HG03520 (cell line): ENCODE results near the gene PRSS27.

Experiments
- ATAC-seq: cut with Tn5 transposase; IDR thresholded peaks from one replicate; pipeline ENCODE4 v1.9.1; 2021; ENCODE audit warnings: mild to moderate bottlenecking, moderate library complexity; ENCODE audit not compliant: unreplicated experiment

The PRSS27 gene

DNA sequence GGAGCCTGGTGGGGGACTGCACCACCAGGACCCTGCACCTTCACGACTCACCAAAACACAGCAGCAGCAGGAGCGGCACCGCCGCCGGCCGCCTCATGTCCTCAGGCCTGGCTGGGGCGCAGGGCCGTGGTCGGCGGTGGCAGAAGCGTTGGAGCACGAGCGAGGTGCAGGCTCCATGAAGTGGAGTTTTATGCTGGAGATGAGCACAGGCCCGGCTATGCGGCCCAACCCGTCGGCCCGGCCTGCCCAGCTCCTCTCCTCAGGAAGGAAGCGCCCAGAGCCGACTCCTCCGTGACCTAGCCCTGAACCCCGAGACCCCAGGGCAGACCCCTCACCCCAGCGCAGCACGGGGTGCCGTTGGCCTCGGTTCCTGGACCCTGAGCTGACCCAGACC, at the start of gene PRSS27:
TSS of gene PRSS27 (minus strand) at position 161 of the 394 bp plus-strand sequence. CDS start at position 97, 64 bp downstream.
- ATAC-seq, result no peak

- ATAC-seq, result no peak
Observed at GRCh38 chr16:2769675-2770056, 49.6 kb upstream of the PRSS27 start.

DNA sequence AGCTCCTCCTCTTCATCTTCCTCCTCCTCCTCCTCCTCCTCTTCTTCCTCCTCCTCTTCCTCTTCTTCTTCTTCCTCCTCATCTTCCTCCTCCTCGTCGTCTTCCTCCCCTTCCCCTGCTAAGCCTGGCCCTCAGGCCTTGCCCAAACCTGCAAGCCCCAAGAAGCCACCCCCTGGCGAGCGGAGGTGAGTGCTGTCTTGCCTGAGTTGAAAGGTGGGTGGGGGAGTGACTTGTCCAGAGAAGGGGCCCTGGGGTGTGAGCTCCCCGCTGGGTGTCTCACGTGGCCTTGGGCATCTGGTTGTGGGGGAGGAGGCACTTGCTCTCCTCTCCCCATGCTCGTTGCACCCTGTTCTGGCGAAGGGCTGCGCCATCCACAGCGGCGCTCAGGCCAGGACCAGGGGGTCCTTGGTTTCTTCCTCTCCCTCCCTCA, 49.1 kb upstream of the PRSS27 start:
- ATAC-seq, result no peak

DNA sequence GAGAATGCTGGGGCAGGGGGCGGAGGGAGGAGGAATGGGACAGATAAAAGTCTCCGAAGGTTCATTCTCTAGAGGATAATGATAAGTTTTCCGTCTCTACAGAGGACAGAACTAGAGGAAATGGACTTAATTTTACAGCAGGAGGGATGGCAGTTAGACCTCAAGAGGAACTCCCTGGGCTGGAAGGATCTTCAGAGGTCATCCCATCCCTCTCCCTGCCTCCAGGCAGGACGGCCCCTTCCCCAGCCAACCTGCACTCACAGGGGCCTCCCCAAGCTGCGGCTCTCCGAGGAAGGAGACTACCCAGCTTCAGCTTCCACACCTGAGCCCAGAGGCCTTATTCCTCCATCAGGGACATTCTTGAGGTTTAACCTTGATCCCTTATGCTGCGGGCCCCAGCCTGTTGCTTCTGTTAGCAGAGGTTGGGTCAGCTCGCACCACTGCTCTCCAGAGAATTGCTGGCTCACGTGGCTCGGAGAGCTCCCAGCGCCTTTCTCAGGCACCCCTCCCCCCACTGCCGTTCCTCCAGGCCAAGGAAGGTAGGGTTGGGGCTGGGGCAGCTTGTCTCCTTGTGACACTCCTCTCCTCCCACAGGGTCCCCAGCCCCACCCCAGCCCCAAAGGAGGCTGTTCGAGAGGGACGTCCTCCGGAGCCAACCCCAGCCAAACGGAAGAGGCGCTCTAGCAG, 48.5 kb upstream of the PRSS27 start:
- no peak for ATAC-seq

- no peak for ATAC-seq
Observed at GRCh38 chr16:2767891-2768290, 47.9 kb upstream of the PRSS27 start.

- ATAC-seq, result no peak
Observed at GRCh38 chr16:2767140-2767731, 47.2 kb upstream of the PRSS27 start.

- ATAC-seq, result no peak
Observed at GRCh38 chr16:2766430-2767139, 46.6 kb upstream of the PRSS27 start.

- no peak for ATAC-seq
Observed at GRCh38 chr16:2765462-2766404, 45.7 kb upstream of the PRSS27 start.

DNA sequence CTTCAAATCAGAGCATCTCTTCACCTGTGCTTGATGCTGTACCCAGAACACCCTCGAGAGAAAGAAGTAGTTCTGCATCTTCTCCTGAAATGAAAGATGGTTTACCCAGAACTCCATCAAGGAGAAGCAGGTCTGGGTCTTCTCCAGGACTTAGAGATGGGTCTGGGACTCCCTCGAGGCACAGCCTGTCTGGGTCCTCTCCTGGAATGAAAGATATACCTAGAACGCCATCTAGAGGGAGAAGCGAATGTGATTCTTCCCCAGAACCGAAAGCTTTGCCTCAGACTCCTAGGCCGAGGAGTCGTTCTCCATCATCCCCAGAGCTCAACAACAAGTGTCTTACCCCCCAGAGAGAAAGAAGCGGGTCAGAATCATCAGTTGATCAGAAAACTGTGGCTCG, 44.7 kb upstream of the PRSS27 start:
- no peak for ATAC-seq

DNA sequence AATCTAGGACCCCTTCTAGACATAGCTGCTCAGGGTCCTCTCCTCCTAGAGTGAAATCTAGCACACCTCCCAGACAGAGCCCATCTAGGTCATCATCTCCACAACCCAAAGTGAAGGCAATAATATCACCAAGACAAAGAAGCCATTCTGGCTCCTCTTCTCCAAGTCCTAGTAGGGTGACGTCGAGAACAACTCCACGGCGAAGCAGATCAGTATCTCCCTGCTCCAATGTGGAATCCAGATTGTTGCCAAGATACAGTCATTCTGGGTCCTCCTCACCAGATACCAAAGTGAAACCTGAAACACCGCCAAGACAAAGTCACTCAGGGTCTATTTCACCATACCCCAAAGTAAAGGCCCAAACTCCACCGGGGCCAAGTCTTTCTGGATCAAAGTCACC, 43.1 kb upstream of the PRSS27 start:
- ATAC-seq, result no peak

- ATAC-seq, result no peak
Observed at GRCh38 chr16:2762711-2763110, 42.7 kb upstream of the PRSS27 start.

DNA sequence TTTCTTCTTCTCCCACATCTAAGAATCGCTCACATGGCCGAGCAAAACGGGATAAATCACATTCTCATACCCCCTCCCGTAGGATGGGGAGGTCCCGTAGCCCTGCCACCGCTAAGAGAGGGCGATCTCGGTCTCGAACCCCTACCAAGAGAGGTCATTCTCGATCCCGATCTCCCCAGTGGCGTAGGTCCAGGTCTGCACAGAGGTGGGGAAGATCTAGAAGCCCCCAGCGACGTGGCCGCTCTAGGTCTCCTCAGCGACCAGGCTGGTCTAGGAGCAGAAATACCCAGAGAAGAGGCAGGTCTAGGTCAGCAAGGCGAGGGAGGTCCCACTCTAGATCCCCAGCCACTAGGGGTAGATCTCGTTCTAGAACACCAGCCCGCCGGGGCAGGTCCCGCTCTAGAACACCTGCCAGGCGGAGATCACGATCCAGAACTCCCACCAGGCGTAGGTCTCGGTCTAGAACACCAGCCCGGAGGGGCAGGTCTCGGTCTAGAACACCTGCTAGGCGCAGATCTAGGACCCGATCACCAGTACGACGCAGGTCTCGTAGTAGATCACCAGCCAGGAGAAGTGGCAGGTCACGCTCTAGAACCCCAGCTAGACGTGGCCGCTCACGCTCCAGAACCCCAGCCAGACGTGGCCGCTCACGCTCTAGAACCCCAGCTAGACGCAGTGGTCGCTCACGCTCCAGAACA, 42.0 kb upstream of the PRSS27 start:
- ATAC-seq, result no peak

- no peak for ATAC-seq
Observed at GRCh38 chr16:2761472-2761871, 41.4 kb upstream of the PRSS27 start.

- no peak for ATAC-seq
Observed at GRCh38 chr16:2757344-2757743, 37.3 kb upstream of the PRSS27 start.

GRCh38 chr16:2756288-2757015, 36.4 kb upstream of the PRSS27 start:
- ATAC-seq, result no peak

DNA sequence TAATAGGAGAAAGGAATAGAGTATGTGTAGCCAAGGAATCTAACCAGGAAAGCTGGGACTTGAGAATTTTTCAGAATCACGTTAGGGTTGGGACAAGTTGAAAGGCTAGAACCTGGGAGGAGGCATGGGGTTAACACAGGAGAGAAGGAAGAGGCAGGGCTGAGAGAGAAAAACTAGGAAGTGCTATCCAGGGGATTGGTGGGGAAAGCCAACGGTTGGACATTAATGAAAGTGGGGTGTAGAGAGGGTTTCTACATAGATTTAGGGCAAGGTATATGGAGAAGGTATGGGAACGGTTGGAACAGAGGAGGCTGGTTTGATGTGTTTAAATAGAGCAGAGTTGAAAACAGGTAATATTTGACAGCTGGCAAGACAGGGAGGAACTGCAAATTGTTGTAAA, 35.1 kb upstream of the PRSS27 start:
- no peak for ATAC-seq

DNA sequence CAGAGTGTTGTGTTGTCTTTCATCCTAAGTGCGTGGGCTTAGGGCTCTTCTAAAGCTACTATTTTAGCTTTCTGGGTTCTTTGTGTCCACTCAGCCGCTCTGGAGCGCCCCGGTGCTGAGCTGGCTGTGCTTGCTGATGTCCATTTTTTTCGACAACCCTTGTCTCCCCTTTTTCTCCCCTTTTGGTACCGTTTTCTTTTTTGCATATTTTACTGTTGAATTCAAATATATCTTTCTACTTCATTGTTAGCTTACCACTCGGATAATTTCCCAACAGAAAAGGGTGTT, 33.7 kb upstream of the PRSS27 start:
- ATAC-seq, result no peak

GRCh38 chr16:2752850-2753732, 33.1 kb upstream of the PRSS27 start:
- peak; percentile 33 for ATAC-seq
